Endothelial cell of hepatic sinusoid (primary cell): Measurements from ENCODE around the gene ADORA2A.

Source experiments
- in situ Hi-C: cut with HindIII; loops from 2 replicates; pipeline ENCODE4 v1.10.0; 2017; ENCODE audit warnings: low sequenced_read_pairs

Gene ADORA2A

GRCh38 chr22:24402460-24403192 lies 24.8 kb upstream of the ADORA2A start:
- in situ Hi-C loops: no loop called here

GRCh38 chr22:24403346-24403745 lies 24.1 kb upstream of the ADORA2A start:
- in situ Hi-C loops: no loop called here

- in situ Hi-C loops: loop anchor here (5.0 kb wide), 3 partner anchors 52 to 108 kb away; no protein-coding TSS in a partner anchor
Observed at GRCh38 chr22:24404561-24405275, 22.7 kb upstream of the ADORA2A start.

GRCh38 chr22:24405631-24406321 lies 21.6 kb upstream of the ADORA2A start:
- in situ Hi-C loops: loop anchor here (5.0 kb wide), 3 partner anchors 53 to 107 kb away; no protein-coding TSS in a partner anchor

- in situ Hi-C loops: loop anchor here (5.0 kb wide), 3 partner anchors 54 to 106 kb away; no protein-coding TSS in a partner anchor
Observed at GRCh38 chr22:24406322-24407277, 20.8 kb upstream of the ADORA2A start.

GRCh38 chr22:24407278-24407665 lies 20.1 kb upstream of the ADORA2A start:
- in situ Hi-C loops: loop anchor here (5.0 kb wide), 3 partner anchors 55 to 105 kb away; no protein-coding TSS in a partner anchor

GRCh38 chr22:24407884-24408283 lies 19.5 kb upstream of the ADORA2A start:
- in situ Hi-C loops: loop anchor here (5.0 kb wide), 3 partner anchors 54 to 104 kb away; no protein-coding TSS in a partner anchor

GRCh38 chr22:24408630-24409029 lies 18.8 kb upstream of the ADORA2A start:
- in situ Hi-C loops: loop anchor here (5.0 kb wide), 3 partner anchors 54 to 104 kb away; no protein-coding TSS in a partner anchor

GRCh38 chr22:24409707-24410106 lies 17.7 kb upstream of the ADORA2A start:
- in situ Hi-C loops: loop anchor here (5.0 kb wide), 3 partner anchors 53 to 103 kb away; no protein-coding TSS in a partner anchor

- in situ Hi-C loops: no loop called here
Observed at GRCh38 chr22:24410110-24410856, 17.1 kb upstream of the ADORA2A start.

- in situ Hi-C loops: no loop called here
Observed at GRCh38 chr22:24411256-24412004, 16.0 kb upstream of the ADORA2A start.

- in situ Hi-C loops: no loop called here
Observed at GRCh38 chr22:24412274-24412673, 15.1 kb upstream of the ADORA2A start.

- in situ Hi-C loops: no loop called here
Observed at GRCh38 chr22:24413271-24413670, 14.1 kb upstream of the ADORA2A start.

- in situ Hi-C loops: no loop called here
Observed at GRCh38 chr22:24413736-24414385, 13.5 kb upstream of the ADORA2A start.

- in situ Hi-C loops: no loop called here
Observed at GRCh38 chr22:24414523-24414922, 12.9 kb upstream of the ADORA2A start.

- in situ Hi-C loops: no loop called here
Observed at GRCh38 chr22:24414984-24415945, 12.1 kb upstream of the ADORA2A start.

- in situ Hi-C loops: no loop called here
Observed at GRCh38 chr22:24416095-24416494, 11.3 kb upstream of the ADORA2A start.
